Gastroesophageal sphincter (tissue), 4 donors: ENCODE data around the gene VEPH1. TPM values are rescaled to one million over a fixed set of nuclear protein-coding genes. Genes with fewer than 3 reads are reported as not detected.
A peak's percentile ranks its signal among the peaks of the same experiment; 100 is the strongest.

Source experiments
- ATAC-seq: fragments of 150-250 bp; one replicate; pipeline ENCODE4 v1.9.1; 2016; ENCODE audit warnings: mild to moderate bottlenecking, moderate library complexity
- H3K27ac ChIP-seq, 4 donors: fragments of 200-600 bp; sonication (generic) in 3 of 4; 1 replicate in 3 of 4; 2 replicates in 1 of 4; pipeline ENCODE4 v1.5.1; 2016 to 2019
- H3K27me3 ChIP-seq: fragments of 200-600 bp; sonication (generic); one replicate; pipeline ENCODE4 v1.5.1; 2019
- H3K36me3 ChIP-seq, 2 donors: fragments of 200-600 bp; sonication (generic); one replicate each; pipeline ENCODE4 v1.5.1; 2019; ENCODE audit warnings: control low read depth in 1 of 2
- H3K4me1 ChIP-seq, 3 donors: fragments of 200-600 bp; sonication (generic); 1 replicate in 2 of 3; 2 replicates in 1 of 3; pipeline ENCODE4 v1.5.1; 2016 to 2019; ENCODE audit warnings: control low read depth in 2 of 3
- H3K4me3 ChIP-seq, 2 donors: fragments of 200-600 bp; sonication (generic); one replicate each; pipeline ENCODE4 v1.5.1; 2019; ENCODE audit warnings: mild to moderate bottlenecking in 1 of 2, moderate library complexity in 1 of 2
- H3K9me3 ChIP-seq, 3 donors: fragments of 200-600 bp; sonication (generic); one replicate each; pipeline ENCODE4 v1.5.1; 2017 to 2019; ENCODE audit warnings: control low read depth in 2 of 3
- EP300 ChIP-seq: sonication (generic); formaldehyde crosslinking; IDR thresholded peaks from one replicate; pipeline ENCODE4 v1.6.1; 2017; ENCODE audit warnings: antibody characterized with exemption, mild to moderate bottlenecking
- POLR2A ChIP-seq, 2 donors: fragments of 450-650 bp; IDR thresholded peaks; one replicate each; pipeline ENCODE4 v1.6.1; 2017; ENCODE audit warnings: antibody characterized with exemption in 2 of 2, mild to moderate bottlenecking in 2 of 2, moderate library complexity in 1 of 2
- POLR2AphosphoS5 ChIP-seq: sonication (generic); formaldehyde crosslinking; IDR thresholded peaks from one replicate; pipeline ENCODE4 v1.6.1; 2017; ENCODE audit warnings: antibody characterized with exemption
- WGBS, 2 donors: methylation state at CpG; one replicate each; pipeline ENCODE4 v1.1.5; 2018; ENCODE audit warnings: low coverage in 1 of 2; 5-methylcytosine and 5-hydroxymethylcytosine counted together
- total RNA-seq, 4 donors: library from RNA; depleted of rRNA; stranded (reverse); fragments of >200 nt; gene quantifications; one replicate each; pipeline ENCODE4 v1.1.0, GENCODE V29; 2016
- TF ChIP-seq, protein P1 (sequence below), 4 experiments: fragments of 200-600 bp in 2 of 4; fragments of 450-650 bp in 2 of 4; sonication (generic) in 1 of 4; IDR thresholded peaks; one replicate each; pipeline ENCODE4 v1.5.1; 2017 to 2019; ENCODE audit warnings: antibody characterized with exemption in 4 of 4, mild to moderate bottlenecking in 2 of 4, moderate library complexity in 2 of 4

VEPH1 gene
- total RNA-seq, 4 donors from 2014 or later = 0.62 to 2.3 (median 1.7) TPM

DNA sequence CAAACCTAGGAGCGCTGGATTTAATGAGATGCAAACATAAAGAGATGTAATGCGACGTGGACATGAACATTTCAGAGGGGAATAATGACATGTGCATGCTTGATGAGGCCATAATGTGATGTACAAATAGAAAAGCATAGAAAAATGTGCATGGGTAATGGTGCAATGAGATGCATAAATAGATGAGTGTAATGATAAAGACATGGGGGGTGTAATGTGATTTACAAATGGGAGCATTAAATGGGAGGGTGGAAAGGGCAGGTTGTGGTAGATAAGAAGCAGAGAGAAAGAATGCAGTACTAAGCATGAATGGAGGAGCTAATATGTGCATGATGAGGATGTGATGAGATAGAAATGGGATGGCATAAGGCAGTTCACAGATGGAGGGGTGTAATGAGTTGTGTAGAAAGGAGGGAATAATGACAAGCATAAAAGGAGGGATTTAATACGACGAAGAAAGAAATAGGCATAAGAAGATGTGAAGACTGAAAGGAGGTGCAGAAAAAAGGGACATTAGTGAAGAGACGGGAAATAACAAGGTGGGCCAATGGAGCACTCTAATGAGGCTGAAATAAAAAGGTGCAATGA lies 205.8 kb downstream of the VEPH1 start:
- WGBS, 2 donors = 82 to 95% methylated on average over 6 of the region's 6 CpGs
- H3K27ac ChIP-seq = no peak overlapping the region
- ATAC-seq = no peak

DNA sequence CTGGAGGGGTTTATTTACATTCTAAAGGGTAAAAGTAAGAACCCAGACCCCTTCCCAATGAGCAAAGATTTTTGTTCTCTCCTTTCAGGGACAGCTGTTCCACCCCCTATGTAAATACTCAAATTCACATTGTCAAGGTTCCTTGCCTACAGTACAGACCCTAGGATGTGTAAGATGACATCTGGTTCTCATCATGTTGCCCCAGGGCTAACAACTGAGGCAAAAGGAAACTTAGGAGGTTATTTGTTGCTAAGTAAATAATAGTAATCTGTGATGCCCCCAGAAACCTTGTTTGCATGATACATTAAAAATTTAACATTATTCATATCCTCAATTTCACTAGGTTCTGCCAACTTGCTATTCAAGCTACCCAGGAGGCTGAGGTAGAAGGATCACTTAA lies 208.3 kb downstream of the VEPH1 start:
- no peak for ATAC-seq
- H3K27me3 ChIP-seq = no peaks in the 10 kb centered on the region
- H3K27ac ChIP-seq = no peak overlapping the region
- no peak for TF ChIP-seq POLR2A (IDR thresholded peaks at IDR 0.05)
- no peak for TF ChIP-seq POLR2AphosphoS5
- TF ChIP-seq EP300 = no peak
- TF ChIP-seq, protein P1, sequence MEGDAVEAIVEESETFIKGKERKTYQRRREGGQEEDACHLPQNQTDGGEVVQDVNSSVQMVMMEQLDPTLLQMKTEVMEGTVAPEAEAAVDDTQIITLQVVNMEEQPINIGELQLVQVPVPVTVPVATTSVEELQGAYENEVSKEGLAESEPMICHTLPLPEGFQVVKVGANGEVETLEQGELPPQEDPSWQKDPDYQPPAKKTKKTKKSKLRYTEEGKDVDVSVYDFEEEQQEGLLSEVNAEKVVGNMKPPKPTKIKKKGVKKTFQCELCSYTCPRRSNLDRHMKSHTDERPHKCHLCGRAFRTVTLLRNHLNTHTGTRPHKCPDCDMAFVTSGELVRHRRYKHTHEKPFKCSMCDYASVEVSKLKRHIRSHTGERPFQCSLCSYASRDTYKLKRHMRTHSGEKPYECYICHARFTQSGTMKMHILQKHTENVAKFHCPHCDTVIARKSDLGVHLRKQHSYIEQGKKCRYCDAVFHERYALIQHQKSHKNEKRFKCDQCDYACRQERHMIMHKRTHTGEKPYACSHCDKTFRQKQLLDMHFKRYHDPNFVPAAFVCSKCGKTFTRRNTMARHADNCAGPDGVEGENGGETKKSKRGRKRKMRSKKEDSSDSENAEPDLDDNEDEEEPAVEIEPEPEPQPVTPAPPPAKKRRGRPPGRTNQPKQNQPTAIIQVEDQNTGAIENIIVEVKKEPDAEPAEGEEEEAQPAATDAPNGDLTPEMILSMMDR (IDR thresholded peaks at IDR 0.05) = no peak
- no peaks in the 10 kb centered on the region for H3K4me1 ChIP-seq
- H3K4me3 ChIP-seq = no peak overlapping the region
- no peaks in the 10 kb centered on the region for H3K9me3 ChIP-seq
- H3K36me3 ChIP-seq = no peaks in the 10 kb centered on the region

More for the DNA sequence above, 205.8 kb downstream of the VEPH1 start:
- Histone ChIP-seq H3K9me3 (no peaks in the 10 kb centered on the region), H3K36me3 (no peaks in the 10 kb centered on the region), H3K27me3 (no peaks in the 10 kb centered on the region), H3K4me1 (no peaks in the 10 kb centered on the region), H3K4me3 (no peak overlapping the region)
- TF ChIP-seq, protein P1 (IDR thresholded peaks at IDR 0.05) = no peak
- TF ChIP-seq POLR2AphosphoS5 (no peak), EP300 (no peak), POLR2A (IDR thresholded peaks at IDR 0.05) (no peak)

DNA sequence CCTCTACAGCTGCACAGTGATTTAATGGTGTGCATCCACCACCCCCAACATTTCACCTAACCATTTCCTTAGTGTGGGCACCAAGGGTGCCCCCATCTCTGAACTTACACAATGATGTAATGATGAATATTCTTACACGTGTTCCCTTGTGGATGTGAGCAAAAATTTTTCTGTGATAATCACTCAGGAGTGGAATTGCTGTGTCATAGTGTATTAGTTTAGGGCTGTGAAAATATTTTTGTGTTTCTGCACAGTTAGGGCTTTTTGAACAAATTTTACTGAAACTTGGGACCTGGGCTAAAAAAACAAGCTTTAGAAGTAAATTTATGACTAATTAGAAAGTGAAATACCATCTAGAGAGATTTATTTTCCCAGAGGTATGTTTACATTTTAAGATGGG lies 208.7 kb downstream of the VEPH1 start:
- ATAC-seq = no peak
- Histone ChIP-seq H3K27me3 (no peaks in the 10 kb centered on the region), H3K4me1 (no peaks in the 10 kb centered on the region), H3K9me3 (no peaks in the 10 kb centered on the region), H3K4me3 (no peak overlapping the region), H3K27ac (no peak overlapping the region), H3K36me3 (no peaks in the 10 kb centered on the region)
- TF ChIP-seq POLR2AphosphoS5 = no peak
- TF ChIP-seq EP300 = no peak
- TF ChIP-seq, protein P1 (IDR thresholded peaks at IDR 0.05) = no peak
- no peak for TF ChIP-seq POLR2A (IDR thresholded peaks at IDR 0.05)
- WGBS, 2 donors = 29 to 50% methylated on average over 1 of the region's 1 CpG

DNA sequence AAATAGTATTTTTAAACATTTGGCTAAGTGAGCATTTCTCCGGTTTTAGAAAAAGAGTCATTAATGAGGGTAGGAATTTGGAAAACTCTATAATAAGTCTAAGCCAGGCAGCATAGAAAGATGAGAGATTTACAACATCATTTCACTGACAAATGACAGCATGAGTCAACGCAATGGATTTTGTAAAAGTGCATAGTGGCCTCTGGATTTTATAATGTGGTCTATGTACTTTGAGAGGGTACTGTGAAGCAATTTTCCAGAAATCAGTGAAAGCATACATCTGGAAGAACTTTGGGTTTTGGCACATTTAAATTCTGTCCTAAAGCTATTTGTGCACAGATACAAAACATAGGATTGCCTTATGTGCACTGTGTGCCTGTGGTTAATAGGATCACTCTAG lies 212.4 kb downstream of the VEPH1 start:
- 17 to 47% methylated on average over 2 of the region's 2 CpGs for WGBS, 2 donors
- no peak overlapping the region for H3K27ac ChIP-seq
- no peaks in the 10 kb centered on the region for H3K9me3 ChIP-seq
- TF ChIP-seq, protein P1 (IDR thresholded peaks at IDR 0.05) = no peak
- TF ChIP-seq EP300 (no peak), POLR2A (IDR thresholded peaks at IDR 0.05) (no peak)
- ATAC-seq = peak; percentile 50
- H3K36me3 ChIP-seq = no peaks in the 10 kb centered on the region
- H3K4me1 ChIP-seq = no peaks in the 10 kb centered on the region
- no peak overlapping the region for H3K4me3 ChIP-seq
- H3K27me3 ChIP-seq = no peaks in the 10 kb centered on the region

DNA sequence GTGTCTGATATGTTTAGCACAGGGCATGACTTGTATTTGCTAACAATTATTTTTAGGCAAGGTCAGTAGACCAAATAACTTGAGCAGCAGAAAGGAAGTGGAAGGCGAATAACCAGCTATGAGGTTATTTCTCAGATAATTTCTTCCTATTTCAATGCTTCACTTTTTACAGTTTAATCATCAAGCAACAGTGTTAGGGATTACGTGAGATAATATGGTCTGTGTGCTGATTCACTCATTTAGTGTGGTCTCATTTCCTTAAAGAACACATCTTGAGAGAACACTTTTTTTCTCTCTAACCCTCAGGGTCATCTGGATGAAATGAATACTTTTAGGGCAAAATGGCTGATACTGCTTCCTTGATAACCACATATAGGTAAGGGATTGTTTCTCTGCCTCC lies 217.2 kb downstream of the VEPH1 start:
- TF ChIP-seq, protein P1 (IDR thresholded peaks at IDR 0.05) = no peak
- TF ChIP-seq POLR2A (IDR thresholded peaks at IDR 0.05) (no peak), POLR2AphosphoS5 (no peak), EP300 (no peak)
- 86 to 87% methylated on average over 2 of the region's 2 CpGs for WGBS, 2 donors
- H3K4me1 ChIP-seq = peaks cover 0 to 4% (median 3%) of the 10 kb centered on the region in 3 donors
- no peak overlapping the region for H3K27ac ChIP-seq
- H3K4me3 ChIP-seq = no peak overlapping the region
- no peaks in the 10 kb centered on the region for H3K9me3 ChIP-seq
- no peaks in the 10 kb centered on the region for H3K27me3 ChIP-seq
- ATAC-seq = no peak
- H3K36me3 ChIP-seq = no peaks in the 10 kb centered on the region
